CD4-positive, alpha-beta T cell treated with Interferon alpha-2 for 1 hour (primary cell): ENCODE results near the gene MAOB.

Source experiments
- DNase-seq, 2 donors: peaks; one replicate each; pipeline ENCODE4 v3.0.0-alpha.2; 2020 to 2022

Gene MAOB

GRCh38 chrX:43860646-43861370 is 21.4 kb downstream of the MAOB start:
- no peak for DNase-seq

GRCh38 chrX:43853225-43853828 is 28.9 kb downstream of the MAOB start:
- no peak for DNase-seq

DNA sequence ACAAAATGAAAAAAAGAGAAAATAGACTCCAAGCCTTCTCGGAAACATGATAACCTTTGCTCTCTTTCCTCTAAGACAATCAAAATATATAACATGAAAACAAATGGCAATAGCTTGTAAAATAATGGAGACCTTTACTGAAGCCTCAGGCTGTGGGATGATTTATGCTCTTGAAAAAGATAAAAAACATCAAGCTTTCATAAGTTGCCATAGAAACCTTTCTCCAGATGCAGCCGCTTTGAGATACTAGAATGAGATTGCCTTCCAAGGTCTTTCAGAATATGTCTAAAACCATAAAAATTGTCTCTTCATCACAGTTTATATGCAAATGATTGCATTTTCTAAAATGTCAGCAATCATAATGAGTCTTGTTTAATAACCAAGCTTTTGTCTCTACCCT is 31.6 kb downstream of the MAOB start:
- DNase-seq: no peak

- no peak for DNase-seq
Measured at GRCh38 chrX:43849173-43849572, 33.1 kb downstream of the MAOB start.

- DNase-seq: no peak
Measured at GRCh38 chrX:43847352-43847751, 34.9 kb downstream of the MAOB start.

DNA sequence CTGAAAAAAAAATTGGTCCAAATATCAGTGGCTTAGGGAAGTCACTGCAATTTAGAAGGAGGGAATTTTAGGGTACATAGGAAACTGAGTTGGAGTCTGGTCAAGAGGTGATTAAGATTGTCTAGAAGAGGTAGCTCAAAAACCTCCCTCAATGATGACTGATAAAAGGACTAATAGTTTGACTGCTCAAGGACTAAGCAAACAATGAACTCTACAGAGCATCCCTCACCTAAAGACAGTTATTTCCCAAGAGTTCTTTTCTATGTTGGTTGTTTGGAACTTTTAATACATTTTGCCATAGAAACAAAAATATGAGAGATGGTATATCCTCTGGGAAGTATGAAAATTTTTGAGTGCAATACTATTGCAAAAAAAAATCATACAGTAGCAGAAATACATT is 35.7 kb downstream of the MAOB start:
- no peak for DNase-seq

DNA sequence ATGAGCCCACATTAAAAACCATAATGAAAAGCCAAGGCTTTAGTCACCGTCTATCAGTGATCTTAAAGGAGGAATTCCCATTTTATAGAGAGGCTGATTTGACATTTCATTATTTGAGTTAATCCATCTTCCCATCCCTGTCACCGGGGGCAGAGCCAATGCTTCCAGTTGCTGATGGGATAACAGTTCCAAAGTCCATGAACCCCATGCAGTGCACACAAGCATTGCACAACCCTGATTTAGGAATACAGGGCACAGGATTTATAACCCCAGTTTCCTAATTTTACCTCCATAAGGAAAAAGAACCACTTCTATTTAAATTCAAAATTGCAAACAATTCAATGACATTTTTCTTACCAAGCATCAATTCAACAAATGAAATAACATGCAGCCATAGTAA is 36.5 kb downstream of the MAOB start:
- no peak for DNase-seq

GRCh38 chrX:43840265-43840664 is 42.0 kb downstream of the MAOB start:
- DNase-seq: no peak

DNA sequence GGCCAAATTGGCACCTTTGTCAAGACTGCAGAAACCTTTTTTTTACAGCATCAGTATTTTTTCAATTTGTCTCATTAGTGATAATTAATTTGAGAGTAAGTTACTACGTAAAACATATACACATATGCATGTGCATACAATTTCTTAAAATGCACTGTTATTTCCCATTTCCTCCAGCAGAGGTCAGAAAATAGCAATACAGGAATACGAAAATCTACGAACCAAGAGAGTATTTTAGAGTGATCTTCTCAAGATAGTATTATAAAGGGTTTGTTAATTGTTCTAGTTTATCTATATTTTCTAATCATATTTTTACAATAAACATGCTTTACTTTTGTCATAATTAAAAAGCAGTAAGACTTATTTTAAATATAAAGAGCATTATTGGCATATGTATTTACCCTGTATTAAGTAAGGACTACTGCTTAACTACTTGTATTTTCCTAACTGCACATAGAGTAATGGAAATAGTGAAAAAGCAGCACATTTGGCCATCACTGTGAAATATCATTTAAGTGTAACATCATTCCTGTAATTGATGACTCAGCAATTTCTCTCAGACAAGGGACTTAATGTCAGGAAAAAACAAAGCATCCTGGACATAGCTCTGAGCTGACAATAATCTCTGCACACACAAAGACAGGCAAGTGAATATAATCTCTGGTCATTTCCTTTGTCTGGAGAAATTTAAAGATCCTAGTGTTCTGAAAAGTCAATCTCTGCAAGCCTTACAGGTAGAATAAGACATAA is 45.6 kb downstream of the MAOB start:
- peak in 1 of 2 donors; percentile 28 for DNase-seq

GRCh38 chrX:43835559-43835958 is 46.7 kb downstream of the MAOB start:
- no peak for DNase-seq

GRCh38 chrX:43827791-43828190 is 54.5 kb downstream of the MAOB start:
- DNase-seq: no peak

DNA sequence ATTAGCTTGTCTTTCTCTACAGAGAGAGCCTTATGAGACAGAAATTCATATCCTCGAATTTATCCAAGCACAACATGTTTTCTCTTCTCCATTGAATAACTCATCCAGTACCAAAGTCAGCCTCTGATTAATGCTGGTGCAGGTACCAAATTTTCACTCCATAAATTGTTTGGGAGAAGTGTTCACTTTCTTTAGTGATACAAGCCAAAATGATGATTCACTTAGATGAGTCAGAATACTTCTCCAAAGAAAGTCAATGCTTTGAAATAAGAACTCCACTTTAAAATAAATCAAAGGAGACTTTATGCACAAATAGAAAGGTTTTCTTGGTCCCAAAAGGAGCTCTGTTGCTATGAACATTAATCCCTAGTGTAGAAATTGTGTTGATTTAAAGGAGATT is 60.2 kb downstream of the MAOB start:
- no peak for DNase-seq

DNA sequence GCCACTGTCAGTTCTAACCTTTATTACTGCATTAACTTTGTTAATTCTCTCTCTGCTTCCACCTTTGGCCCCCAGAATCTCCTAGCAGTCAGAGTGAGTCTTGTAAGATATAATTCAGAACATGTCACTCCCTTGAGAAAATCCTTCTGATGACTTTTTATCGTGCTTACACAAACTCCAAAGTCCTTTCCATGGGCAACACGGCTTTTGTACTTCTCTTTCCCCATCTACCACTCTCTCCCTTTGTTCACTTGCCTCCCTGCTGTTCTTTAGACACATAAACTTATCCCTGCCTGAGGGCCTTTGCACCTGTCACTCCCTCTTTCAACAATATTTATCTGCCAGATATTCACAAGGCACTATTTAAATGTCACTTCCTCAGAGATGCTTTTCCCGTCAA is 64.8 kb downstream of the MAOB start:
- no peak for DNase-seq

GRCh38 chrX:43815209-43815608 is 67.0 kb downstream of the MAOB start:
- no peak for DNase-seq

DNA sequence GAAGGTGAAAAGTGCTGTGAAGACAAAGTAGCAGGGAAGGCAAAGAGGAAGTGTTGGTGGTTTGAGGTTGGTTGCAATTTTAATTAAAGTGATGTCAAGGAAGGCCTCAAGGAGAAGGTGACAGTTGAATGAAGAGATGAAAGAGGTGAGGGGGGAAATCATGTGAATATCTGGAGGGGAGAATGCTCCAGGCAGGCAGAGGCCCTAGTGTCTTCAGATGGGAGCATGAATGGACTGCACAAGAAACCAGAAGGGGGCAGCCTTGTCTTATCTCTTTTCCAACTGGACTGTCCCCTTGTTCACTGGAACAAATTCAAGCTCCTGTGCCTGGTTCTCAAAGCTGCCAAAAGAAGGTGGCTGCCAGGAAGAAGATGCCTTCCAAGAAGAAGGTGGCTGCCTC is 68.4 kb downstream of the MAOB start:
- DNase-seq: peak in 1 of 2 donors; percentile 12

- DNase-seq: no peak
Measured at GRCh38 chrX:43813319-43813718, 68.9 kb downstream of the MAOB start.

DNA sequence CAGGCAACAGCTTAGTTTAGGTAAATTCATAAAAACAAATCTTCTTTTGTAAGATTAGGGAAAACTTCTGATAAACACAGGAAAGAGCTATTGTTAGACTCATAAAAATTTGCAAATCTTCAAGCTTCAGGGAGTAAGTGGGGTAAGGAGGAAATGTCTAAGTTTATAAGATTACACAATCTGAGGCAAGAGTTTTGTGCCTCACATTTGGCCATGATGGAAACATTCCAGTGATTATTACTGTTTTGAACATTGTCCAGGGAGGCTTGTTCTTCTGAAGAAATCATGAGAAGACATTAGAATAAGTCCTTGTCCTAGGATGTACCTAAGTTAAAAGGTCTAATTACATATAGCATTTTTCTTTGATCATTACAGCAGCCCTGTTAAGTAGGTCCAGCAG is 72.8 kb downstream of the MAOB start:
- DNase-seq: no peak

DNA sequence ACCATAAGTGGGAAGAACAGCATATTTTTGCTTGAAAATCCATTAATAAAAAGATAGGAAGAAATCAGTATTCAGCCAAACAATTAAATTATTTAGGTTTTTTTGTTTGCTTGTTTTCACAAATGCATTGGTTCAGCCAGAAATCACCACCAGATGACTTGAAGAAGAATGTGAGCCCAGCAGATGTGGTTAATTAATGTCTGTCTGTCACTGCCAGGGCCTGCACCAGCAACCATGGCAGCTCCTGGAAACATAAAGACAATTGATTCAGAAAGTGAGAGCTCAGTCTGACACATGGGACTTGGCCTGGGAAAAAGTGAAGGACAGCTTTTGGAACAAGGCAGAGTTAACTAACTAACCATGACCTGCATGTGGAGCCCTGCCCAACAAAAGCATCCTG is 74.0 kb downstream of the MAOB start:
- DNase-seq: no peak

- no peak for DNase-seq
Measured at GRCh38 chrX:43805579-43805978, 76.7 kb downstream of the MAOB start.

GRCh38 chrX:43804021-43804420 is 78.2 kb downstream of the MAOB start:
- DNase-seq: no peak

GRCh38 chrX:43785930-43786591 is 96.2 kb downstream of the MAOB start:
- DNase-seq: no peak

GRCh38 chrX:43758044-43758443 is 124.2 kb downstream of the MAOB start:
- no peak for DNase-seq

DNA sequence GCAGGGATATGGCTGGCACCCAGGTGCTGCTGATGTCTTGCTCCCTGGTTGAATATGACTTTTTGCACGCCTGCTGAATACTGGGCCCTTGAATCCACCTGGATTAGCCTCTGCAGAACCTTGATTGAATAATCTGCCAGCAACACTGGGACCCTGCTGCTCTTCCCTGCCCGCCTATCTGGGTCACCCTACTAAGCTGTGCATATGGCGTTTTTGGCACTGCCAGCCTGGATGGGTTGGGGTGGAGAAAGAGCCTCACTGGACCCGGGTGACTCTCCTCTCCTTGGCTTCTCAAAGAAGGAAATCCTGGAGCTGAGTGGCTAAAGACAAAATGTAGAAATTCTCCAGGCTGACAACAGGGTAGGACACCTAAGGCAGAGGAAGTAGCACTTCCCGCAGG is 126.2 kb downstream of the MAOB start:
- no peak for DNase-seq

DNA sequence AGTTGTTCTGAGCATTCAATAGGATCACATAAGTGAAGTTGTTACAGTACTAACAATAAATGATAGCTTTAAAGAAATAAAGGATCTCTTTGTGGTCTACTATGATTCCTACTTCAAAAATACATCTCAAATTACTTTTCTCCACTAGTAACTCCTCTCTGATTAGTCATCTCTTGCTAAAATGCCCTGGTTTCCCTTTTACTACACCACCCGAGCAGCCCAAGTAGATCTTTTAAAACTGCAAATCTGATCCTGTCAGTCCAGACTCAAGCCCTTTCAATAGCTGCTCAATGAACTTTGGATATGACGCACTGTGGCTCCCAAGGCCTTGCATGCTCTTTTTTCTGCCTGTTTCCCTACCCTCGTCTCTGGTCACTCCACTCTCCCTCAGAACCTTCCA is 128.6 kb downstream of the MAOB start:
- DNase-seq: no peak
